Panc1 (cell line): ENCODE measurements around the gene SEPTIN8. TPM values are rescaled to one million over a fixed set of nuclear protein-coding genes. Genes with fewer than 3 reads are reported as not detected.

Source experiments
- ATAC-seq: fragments of 200-7000 bp; cut with Tn5 transposase; 2 replicates; pipeline ENCODE4 v1.9.1; 2020; ENCODE audit warnings: mild to moderate bottlenecking, moderate library complexity
- BruUV-seq: library from RNA; stranded (reverse); fragments of 400-500 nt; replicated peaks from 2 replicates; lab custom pipeline; 2021; lab: Mats Ljungman, UMichigan
- CTCF ChIA-PET: fragments of 300-600 bp; sonication (Branson Sonifier 250); formaldehyde crosslinking; loops from one replicate; lab custom pipeline; 2022; ENCODE audit warnings: antibody characterized with exemption; lab: Charles Lee
- POLR2A ChIA-PET: fragments of 300-600 bp; sonication (Branson Sonifier 250); formaldehyde crosslinking; loops from one replicate; lab custom pipeline; 2022; ENCODE audit warnings: antibody characterized with exemption; lab: Charles Lee
- DNase-seq: peaks from one replicate; pipeline ENCODE4 v3.0.0-alpha.2; 2010; ENCODE audit warnings: low read depth, low spot score
- H3K27ac ChIP-seq: 2 replicates; pipeline ENCODE4 v1.5.1; 2011; ENCODE audit warnings: mild to moderate bottlenecking, low read length, inconsistent platforms
- H3K27me3 ChIP-seq: fragments of 200-500 bp; sonication (Bioruptor generic); 2 replicates; pipeline ENCODE4 v1.6.0; 2014; ENCODE audit warnings: low read length, inconsistent platforms; ENCODE audit not compliant: control insufficient read depth, insufficient read depth
- H3K36me3 ChIP-seq: fragments of 200-500 bp; sonication (Bioruptor generic); 2 replicates; pipeline ENCODE4 v1.5.1; 2014; ENCODE audit warnings: inconsistent platforms, mild to moderate bottlenecking, low read length, moderate library complexity; ENCODE audit not compliant: control insufficient read depth, insufficient read depth
- H3K4me1 ChIP-seq: 2 replicates; pipeline ENCODE4 v1.5.1; 2011; ENCODE audit warnings: inconsistent platforms, mild to moderate bottlenecking, low read length, moderate library complexity; ENCODE audit not compliant: control insufficient read depth, insufficient read depth
- H3K4me3 ChIP-seq, 2 experiments: 2 replicates each; pipeline ENCODE4 v1.5.1; 2011 to 2012; ENCODE audit warnings: low read depth in 2 of 2, low read length in 2 of 2, mild to moderate bottlenecking in 2 of 2, inconsistent platforms in 1 of 2, moderate library complexity in 1 of 2
- H3K9me3 ChIP-seq: fragments of 200-500 bp; sonication (Bioruptor generic); 2 replicates; pipeline ENCODE4 v1.5.1; 2014; ENCODE audit warnings: low read depth, mild to moderate bottlenecking, inconsistent platforms, low read length, moderate library complexity; ENCODE audit not compliant: control insufficient read depth, insufficient read depth
- CTCF ChIP-seq: fragments of 450-650 bp; IDR thresholded peaks from 2 replicates; pipeline ENCODE4 v1.5.1; 2017; ENCODE audit warnings: mild to moderate bottlenecking
- POLR2AphosphoS5 ChIP-seq: IDR thresholded peaks from 2 replicates; pipeline ENCODE4 v1.6.1; 2012; ENCODE audit warnings: mild to moderate bottlenecking, low read depth, low read length, moderate library complexity
- REST ChIP-seq, 2 experiments: IDR thresholded peaks; 2 replicates each; pipeline ENCODE4 v1.6.1; 2011 to 2012; ENCODE audit warnings: low read depth in 2 of 2, control low read depth in 1 of 2, low read length in 1 of 2, mild to moderate bottlenecking in 1 of 2, moderate library complexity in 1 of 2; ENCODE audit not compliant: insufficient read depth in 1 of 2
- SIN3A ChIP-seq: IDR thresholded peaks from 2 replicates; pipeline ENCODE4 v1.6.1; 2012; ENCODE audit warnings: low read depth, mild to moderate bottlenecking, low read length, moderate library complexity, borderline replicate concordance; ENCODE audit not compliant: insufficient read depth
- TCF7L2 ChIP-seq: IDR thresholded peaks from 2 replicates; pipeline ENCODE4 v1.6.1; 2011; ENCODE audit warnings: mild to moderate bottlenecking, low read depth, low read length, inconsistent platforms
- in situ Hi-C: cut with HindIII; loops from 2 replicates; pipeline ENCODE4 v1.10.0; 2016; ENCODE audit warnings: low sequenced_read_pairs, low pct_unique_long_range_greater_than_20kb
- intact Hi-C: fragments of 100-400 bp; cut with micrococcal nuclease; formaldehyde crosslinking; loops from one replicate; pipeline ENCODE4 v1.10.0; 2022; ENCODE audit not compliant: unreplicated experiment
- total RNA-seq: library from RNA; stranded (reverse); gene quantifications from one replicate; pipeline ENCODE4 v1.2.1, GENCODE V29; 2021; ENCODE audit not compliant: unreplicated experiment

The SEPTIN8 gene
- total RNA-seq, 1 experiment from 2014 or later = 22.8 TPM

DNA sequence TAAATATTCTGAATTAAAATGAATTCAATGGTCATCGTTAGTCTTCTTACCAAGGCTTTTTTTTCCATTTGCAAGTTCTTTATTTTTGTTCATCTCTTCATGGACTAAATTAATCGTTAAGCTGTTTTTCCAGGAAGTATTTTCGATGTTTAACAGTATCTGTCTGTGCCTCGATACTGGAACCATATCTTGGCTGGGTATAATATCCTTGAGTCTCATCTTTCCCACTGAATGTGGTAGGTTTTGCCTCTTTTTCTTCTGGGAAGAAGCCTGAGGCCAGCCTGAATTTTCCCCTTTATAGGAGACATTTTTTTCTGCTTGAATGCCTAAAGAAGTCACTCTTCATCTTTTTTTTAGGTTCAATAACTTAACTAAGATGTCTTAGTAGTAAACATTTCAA lies 4.0 kb upstream of the SEPTIN8 start:
- POLR2A ChIA-PET = no interaction called here
- H3K9me3 ChIP-seq = no peaks in the 10 kb centered on the region
- intact Hi-C loops = no loop called here
- H3K4me1 ChIP-seq = peaks cover 2% of the 10 kb centered on the region; the same call in 1 of the 2 replicates
- H3K27ac ChIP-seq = no peak overlapping the region
- no peak for TF ChIP-seq SIN3A
- no peak for TF ChIP-seq CTCF
- TF ChIP-seq POLR2AphosphoS5 = no peak
- no peak for TF ChIP-seq TCF7L2
- TF ChIP-seq REST (IDR thresholded peaks at IDR 0.05; ENCODE audit: insufficient read depth in 1 of 2, low read depth in 2 of 2, low read length in 1 of 2) = no peak
- in situ Hi-C loops = no loop called here
- BruUV-seq = no TSS peak
- ATAC-seq (no peak), DNase-seq (no peak)
- H3K4me3 ChIP-seq = no peak overlapping the region
- CTCF ChIA-PET = no interaction called here
- H3K36me3 ChIP-seq = no peaks in the 10 kb centered on the region
- H3K27me3 ChIP-seq = peaks cover 4% of the 10 kb centered on the region; the same call in 1 of the 2 replicates

- BruUV-seq = no TSS peak
- Histone ChIP-seq H3K4me3 (no peak overlapping the region), H3K27me3 (peaks cover 4% of the 10 kb centered on the region; the same call in 1 of the 2 replicates), H3K36me3 (no peaks in the 10 kb centered on the region), H3K27ac (no peak overlapping the region), H3K9me3 (no peaks in the 10 kb centered on the region), H3K4me1 (peaks cover 6% of the 10 kb centered on the region; the same call in 1 of the 2 replicates)
- intact Hi-C loops (no loop called here), in situ Hi-C loops (no loop called here)
- ChIA-PET POLR2A (no interaction called here), CTCF (no interaction called here)
- TF ChIP-seq CTCF (no peak), POLR2AphosphoS5 (no peak), SIN3A (no peak)
- no peak for DNase-seq
- ATAC-seq = no peak
These were observed 3.5 kb upstream of the SEPTIN8 start for GRCh38 chr5:132780577-132780976.
